GM21786 (cell line): ENCODE measurements around the gene MYCBP2.
"Not testable (repeated sequence)": the region's sequence is repeated elsewhere in the genome, so short reads cannot be mapped to it uniquely, and the experiment has no call there.

Experiments used
- ATAC-seq: cut with Tn5 transposase; IDR thresholded peaks from one replicate; pipeline ENCODE4 v1.9.1; 2021; ENCODE audit not compliant: unreplicated experiment

The MYCBP2 gene

GRCh38 chr13:77215543-77215942, 111.4 kb downstream of the MYCBP2 start:
- no peak for ATAC-seq

- no peak for ATAC-seq
Measured at GRCh38 chr13:77213644-77214043, 113.2 kb downstream of the MYCBP2 start.

- ATAC-seq = no peak
Measured at GRCh38 chr13:77207943-77208342, 119.0 kb downstream of the MYCBP2 start.

GRCh38 chr13:77198995-77199394, 127.9 kb downstream of the MYCBP2 start:
- not testable (repeated sequence) for ATAC-seq

DNA sequence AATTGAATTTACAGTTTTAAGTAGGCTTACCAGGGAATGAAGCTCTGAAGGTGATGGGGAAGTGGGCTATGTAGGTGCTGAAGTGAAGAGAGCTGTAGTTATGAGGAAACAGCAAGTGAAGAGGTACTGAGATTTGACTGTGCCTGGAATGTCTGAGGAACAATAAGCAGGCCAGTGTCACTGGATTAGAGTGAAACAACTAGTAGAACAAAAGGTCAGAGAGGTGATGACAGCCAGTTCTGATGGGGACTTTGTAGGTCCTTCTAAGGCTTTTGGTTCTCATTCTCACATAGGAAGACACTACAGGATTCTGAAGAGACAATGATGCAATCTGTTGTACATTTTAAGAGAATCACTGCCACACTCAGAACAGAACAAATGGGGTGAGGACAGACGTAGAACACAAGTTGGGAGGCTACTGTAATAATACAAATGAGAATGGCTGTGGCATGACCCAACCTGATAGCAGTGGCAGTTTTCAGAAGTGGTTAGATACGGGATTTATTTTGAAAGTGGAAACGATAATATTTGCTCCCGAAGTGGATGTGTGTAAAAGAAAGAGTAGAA, 130.8 kb downstream of the MYCBP2 start:
- no peak for ATAC-seq

- ATAC-seq = no peak
Measured at GRCh38 chr13:77190349-77190958, 136.4 kb downstream of the MYCBP2 start.

- no peak for ATAC-seq
Measured at GRCh38 chr13:77185721-77186120, 141.2 kb downstream of the MYCBP2 start.

DNA sequence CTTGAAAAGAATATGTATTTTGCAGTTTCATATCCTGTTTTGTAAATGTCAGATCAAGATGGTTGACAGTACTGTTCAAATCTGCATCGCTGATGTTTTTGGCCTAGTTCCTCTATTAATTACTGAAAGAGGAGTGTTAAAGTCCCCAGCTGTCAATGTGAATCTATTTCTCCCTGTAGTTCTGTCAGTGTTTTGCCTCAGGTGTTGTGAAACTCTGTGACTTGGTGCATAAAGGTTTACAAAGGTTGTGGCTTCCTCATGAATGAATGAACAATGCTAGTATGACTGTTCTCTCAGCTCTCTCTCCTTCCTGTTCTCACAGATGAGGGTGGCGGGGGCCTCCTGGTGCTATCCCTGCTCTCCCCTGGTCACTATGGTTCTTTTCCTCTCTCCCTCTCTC, 142.4 kb downstream of the MYCBP2 start:
- ATAC-seq = peak; percentile 98

DNA sequence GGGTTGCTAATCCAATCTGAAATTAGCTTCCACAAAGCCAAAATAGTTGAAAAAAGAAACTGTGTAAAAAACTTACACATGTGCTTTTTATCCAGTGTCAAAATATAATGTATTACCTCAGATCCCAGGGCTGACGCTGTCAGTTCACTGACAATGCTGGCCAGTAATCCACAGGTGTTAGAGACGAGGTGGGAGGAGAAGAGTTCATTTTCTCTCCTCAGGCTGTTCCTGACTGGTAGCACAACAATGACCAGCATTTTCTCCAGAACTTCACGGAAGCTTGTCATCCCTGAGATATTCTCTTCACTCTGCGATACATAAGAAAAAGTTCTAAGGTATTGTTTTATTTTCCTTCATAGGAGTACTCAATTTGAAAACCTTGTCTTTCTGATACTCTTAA, 146.9 kb downstream of the MYCBP2 start:
- ATAC-seq = no peak

- ATAC-seq = no peak
Measured at GRCh38 chr13:77177646-77178045, 149.2 kb downstream of the MYCBP2 start.

GRCh38 chr13:77176350-77176749, 150.5 kb downstream of the MYCBP2 start:
- ATAC-seq = no peak

- no peak for ATAC-seq
Measured at GRCh38 chr13:77172650-77173049, 154.2 kb downstream of the MYCBP2 start.

GRCh38 chr13:77171451-77171850, 155.4 kb downstream of the MYCBP2 start:
- ATAC-seq = no peak

DNA sequence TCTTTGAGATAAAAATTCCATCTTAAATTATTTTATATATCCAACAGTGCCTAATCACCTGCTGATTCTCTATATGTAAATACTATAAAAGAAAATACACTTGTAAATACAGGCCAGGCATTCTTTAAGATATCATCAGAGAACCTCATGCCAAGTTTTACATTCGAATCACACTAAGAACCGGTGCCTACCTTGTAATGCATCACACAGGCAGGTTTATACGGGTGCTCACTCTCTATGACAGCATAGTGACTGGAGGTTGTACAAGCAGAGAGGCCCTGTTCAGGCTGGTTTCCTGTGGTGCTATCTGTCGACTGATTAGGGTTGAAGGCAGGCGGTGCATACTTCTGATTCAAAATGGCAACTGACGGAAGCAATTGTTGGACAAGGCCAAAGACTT, 158.7 kb downstream of the MYCBP2 start:
- no peak for ATAC-seq

- ATAC-seq = no peak
Measured at GRCh38 chr13:77150651-77151050, 176.2 kb downstream of the MYCBP2 start.

GRCh38 chr13:77143431-77143830, 183.5 kb downstream of the MYCBP2 start:
- ATAC-seq = no peak

DNA sequence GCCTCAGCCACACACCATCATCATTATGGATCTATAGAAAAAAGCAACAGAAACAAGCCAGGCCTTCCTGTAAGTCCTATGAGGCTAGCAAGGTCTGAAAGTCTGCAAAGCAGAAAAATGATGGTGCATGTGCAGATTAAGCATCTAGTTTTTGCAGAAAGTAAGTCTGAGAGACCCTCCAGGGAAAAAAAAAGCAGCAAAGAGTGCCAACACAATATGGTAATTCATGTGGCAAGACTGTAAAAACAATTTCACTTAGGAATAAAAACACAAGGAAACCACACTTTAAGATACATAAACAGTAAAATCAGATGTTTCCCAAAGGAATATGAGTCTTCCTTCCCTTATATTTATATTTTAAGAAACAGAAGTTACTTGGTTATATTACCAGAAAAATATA, 187.6 kb downstream of the MYCBP2 start:
- ATAC-seq = no peak

- ATAC-seq = no peak
Measured at GRCh38 chr13:77138813-77139212, 188.1 kb downstream of the MYCBP2 start.

DNA sequence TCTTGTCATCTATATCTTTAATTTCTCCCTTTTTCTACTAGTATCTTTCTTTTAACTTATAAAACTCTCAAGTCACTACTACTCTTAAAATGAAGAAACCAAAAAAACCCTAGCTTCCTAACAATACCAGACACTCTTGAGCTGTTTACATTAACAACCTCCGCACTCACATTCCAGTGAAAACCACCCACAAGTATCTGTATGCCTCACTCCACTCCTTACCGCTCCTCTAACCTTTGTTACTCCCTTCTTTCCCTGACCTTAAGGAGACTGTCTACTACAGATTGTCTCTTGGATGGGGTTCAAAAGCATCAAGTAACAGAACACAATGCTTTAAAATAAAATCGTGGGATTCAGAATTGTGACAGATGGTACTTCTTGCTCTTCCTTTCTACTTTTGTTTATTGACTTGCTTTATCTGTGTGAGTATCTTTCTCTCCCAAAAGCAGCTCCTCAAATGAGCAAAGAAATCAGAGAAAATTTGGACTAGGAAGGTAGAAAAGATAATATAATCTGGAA, 189.9 kb downstream of the MYCBP2 start:
- ATAC-seq = no peak

- no peak for ATAC-seq
Measured at GRCh38 chr13:77124423-77124822, 202.5 kb downstream of the MYCBP2 start.

- no peak for ATAC-seq
Measured at GRCh38 chr13:77118134-77118533, 208.8 kb downstream of the MYCBP2 start.

DNA sequence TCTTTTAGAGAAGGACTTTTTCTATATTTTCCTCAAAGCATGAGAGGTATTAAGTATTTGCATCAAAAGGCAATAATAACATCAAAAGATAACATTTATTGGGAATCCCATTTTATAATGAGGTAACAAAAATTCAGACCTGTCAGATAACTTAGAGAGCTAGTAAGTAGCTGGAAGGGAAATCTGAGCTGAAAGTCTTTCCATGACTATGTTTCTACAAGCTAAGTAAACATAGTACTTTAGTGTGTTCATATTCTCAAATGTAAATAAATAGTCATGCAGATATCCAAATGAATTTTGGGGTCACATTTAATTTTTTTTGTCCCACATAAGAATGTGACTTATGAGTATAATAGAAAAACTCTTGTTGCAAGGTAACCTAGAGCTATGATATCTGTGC, 212.6 kb downstream of the MYCBP2 start:
- ATAC-seq = no peak

- ATAC-seq = no peak
Measured at GRCh38 chr13:77113496-77113895, 213.4 kb downstream of the MYCBP2 start.
